Small intestine (tissue), 7 donors: ENCODE results near the gene IQCE. TPM values are rescaled to one million over a fixed set of nuclear protein-coding genes. Genes with fewer than 3 reads are reported as not detected.

ENCODE experiments used
- DNase-seq, 2 donors: peaks; one replicate each; pipeline versions ENCODE4 v3.0.0 to v3.0.0-alpha.2; 2013
- FAIRE-seq: peaks from 2 replicates; lab custom pipeline; 2012; peaks lifted over from hg19 to GRCh38; lab: Jason Lieb, UNC
- H3K27ac ChIP-seq, 3 donors: one replicate each; pipeline ENCODE4 v1.5.1; 2013; ENCODE audit warnings: low read length in 2 of 3, mild to moderate bottlenecking in 2 of 3, control low read depth in 1 of 3, inconsistent platforms in 1 of 3, low read depth in 1 of 3, moderate library complexity in 1 of 3
- H3K27me3 ChIP-seq, 3 donors: one replicate each; pipeline ENCODE4 v1.6.1; 2013; ENCODE audit warnings: low read length in 3 of 3, inconsistent platforms in 1 of 3; ENCODE audit not compliant: control insufficient read depth in 3 of 3, insufficient read depth in 3 of 3
- H3K36me3 ChIP-seq, 3 donors: one replicate each; pipeline ENCODE4 v1.6.1; 2013; ENCODE audit warnings: low read length in 3 of 3, inconsistent platforms in 1 of 3, low read depth in 1 of 3, mild to moderate bottlenecking in 1 of 3, moderate library complexity in 1 of 3; ENCODE audit not compliant: control insufficient read depth in 3 of 3, insufficient read depth in 2 of 3
- H3K4me1 ChIP-seq, 3 donors: one replicate each; pipeline ENCODE4 v1.6.1; 2013; ENCODE audit warnings: low read length in 2 of 3, inconsistent platforms in 1 of 3, low read depth in 1 of 3, mild to moderate bottlenecking in 1 of 3, moderate library complexity in 1 of 3; ENCODE audit not compliant: control insufficient read depth in 3 of 3, insufficient read depth in 2 of 3
- H3K4me3 ChIP-seq, 3 donors: one replicate each; pipeline ENCODE4 v1.5.1; 2013; ENCODE audit warnings: low read length in 3 of 3, control low read depth in 1 of 3, inconsistent platforms in 1 of 3, low read depth in 1 of 3, mild to moderate bottlenecking in 1 of 3, moderate library complexity in 1 of 3
- H3K9me3 ChIP-seq, 2 donors: one replicate each; pipeline ENCODE4 v1.6.1; 2013; ENCODE audit warnings: low read depth in 1 of 2, low read length in 1 of 2; ENCODE audit not compliant: control insufficient read depth in 2 of 2, insufficient read depth in 1 of 2
- WGBS, 3 donors: extraction: QIAGEN DNeasy Blood & Tissue Kit; methylation state at CpG; one replicate each; pipeline ENCODE4 v1.1.7; 2013; 5-methylcytosine and 5-hydroxymethylcytosine counted together
- polyA plus RNA-seq, 4 donors: library from polyadenylated mRNA; stranded (reverse) in 3 of 4; unstranded in 1 of 4; fragments of 200-250 nt in 3 of 4; fragments of 120-200 nt in 1 of 4; gene quantifications; one replicate each; pipeline versions ENCODE4 v1.2.1 to v1.2.3, GENCODE V29; 2013
- donor health status: healthy with polysubstance abuse.
- donor health status: control.
- donor health status: control.
- donor health status: Bipolar disorder and iron deficiency.
- donor health status: healthy.

Gene IQCE
- polyA plus RNA-seq, 4 donors: 10.4 to 20.8 (median 15.5) TPM

DNA sequence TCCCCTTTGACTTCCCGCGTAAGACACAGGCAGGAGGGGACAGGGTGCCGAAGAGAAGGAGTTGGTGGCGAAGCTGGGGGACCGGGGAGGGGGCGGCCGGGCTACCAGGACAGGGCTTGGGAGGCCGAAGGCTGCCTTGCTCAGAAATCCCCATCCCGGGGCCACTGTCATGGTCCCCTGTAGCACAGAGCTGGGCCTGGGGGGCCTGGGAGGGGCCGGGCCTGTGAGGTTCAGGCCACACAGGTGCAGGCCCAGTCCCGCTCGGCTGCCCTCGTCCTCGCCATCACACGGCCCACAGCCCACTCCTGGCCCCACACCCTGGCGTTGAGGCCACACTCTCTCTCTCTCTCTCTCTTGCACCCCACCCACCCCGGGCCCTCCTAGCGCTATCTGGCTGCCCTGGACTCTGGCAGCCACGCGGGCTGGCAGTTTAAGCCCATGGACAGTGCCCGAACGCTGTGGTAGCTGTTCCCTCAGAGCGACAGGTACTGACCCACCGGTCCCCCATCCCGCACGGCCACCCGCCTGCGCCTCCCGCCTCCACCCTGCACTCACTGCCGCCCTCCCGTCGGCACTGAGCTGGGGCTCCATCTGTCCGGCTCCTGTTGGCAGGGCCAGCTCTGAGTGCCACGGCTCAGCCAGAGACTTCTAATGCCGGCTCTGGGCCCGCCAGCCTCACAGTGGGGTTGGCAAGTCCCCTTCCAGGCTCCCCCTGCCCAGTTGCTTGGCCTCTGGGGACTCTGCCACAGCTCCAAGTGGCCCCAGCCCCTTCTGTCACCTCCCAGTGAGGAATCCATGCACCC, 101.0 kb downstream of the IQCE start:
- Histone ChIP-seq H3K4me1 (peaks cover 0 to 2% (median 0%) of the 10 kb centered on the region in 3 donors), H3K27ac (no peak overlapping the region), H3K36me3 (peaks cover 2 to 94% (median 7%) of the 10 kb centered on the region in 3 donors), H3K4me3 (no peak overlapping the region), H3K27me3 (no peaks in the 10 kb centered on the region), H3K9me3 (no peaks in the 10 kb centered on the region)
- FAIRE-seq: no peak
- no peak for DNase-seq
- 86 to 92% (median 89%) methylated on average over 34 to 36 of the region's 36 CpGs for WGBS, 3 donors

DNA sequence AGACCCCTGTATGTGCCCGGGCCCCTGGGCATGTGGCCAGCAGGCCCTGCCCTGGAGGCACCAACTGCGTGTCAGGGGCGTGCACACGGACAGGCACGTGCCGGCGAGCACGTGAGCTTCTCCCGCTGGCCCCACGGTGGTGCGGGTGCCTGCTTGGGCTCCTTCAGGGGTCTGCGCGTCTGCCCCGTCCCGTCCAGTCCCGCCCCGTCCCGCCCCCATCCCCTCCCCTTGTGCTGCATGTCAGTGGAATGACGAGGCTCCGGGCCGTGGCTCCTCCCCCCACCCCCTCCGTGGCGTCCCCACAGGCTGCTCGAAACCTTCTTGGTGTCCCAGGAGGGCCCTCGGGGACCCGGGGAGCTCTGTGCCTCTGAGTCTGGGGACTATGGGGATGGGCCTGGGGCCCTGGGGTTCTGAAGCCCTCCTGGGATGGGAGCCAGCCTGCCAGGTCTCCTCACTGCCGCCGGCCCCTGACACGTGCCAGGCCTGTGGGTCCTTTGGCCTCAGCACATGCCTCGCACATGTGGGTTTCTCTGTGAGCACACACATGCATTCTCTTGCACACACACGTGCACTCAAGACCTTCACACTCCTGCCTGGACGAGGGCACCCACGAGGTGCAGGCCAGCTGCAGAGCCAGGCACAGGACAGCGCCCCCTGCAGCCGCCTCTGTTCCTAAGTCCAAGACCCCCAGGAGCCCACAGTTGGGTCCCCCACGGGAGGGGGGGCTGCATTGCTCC, 101.7 kb downstream of the IQCE start:
- DNase-seq: no peak

DNA sequence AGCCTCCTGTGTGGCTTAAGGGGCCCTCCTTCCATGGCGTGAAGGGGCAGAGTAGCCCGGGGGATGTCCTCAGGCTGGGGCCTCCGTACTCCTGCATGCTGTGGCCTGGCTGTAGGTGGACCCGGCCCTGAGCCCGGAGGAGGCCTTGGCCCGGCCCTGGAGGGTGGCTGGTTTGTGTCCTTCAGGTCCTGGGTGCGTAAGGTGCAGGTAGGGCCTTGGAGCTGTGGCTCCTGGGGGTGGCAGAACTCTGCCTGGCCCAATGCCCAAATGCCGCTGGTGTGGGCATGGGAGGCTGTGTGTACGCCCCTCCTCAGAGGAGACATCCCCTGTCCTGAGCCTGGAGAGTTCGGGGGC, 102.3 kb downstream of the IQCE start:
- 90 to 92% (median 91%) methylated on average over 8 to 10 of the region's 10 CpGs for WGBS, 3 donors
- Histone ChIP-seq H3K27ac (no peak overlapping the region), H3K4me1 (peaks cover 0 to 9% (median 0%) of the 10 kb centered on the region in 3 donors), H3K9me3 (no peaks in the 10 kb centered on the region), H3K27me3 (no peaks in the 10 kb centered on the region), H3K4me3 (no peak overlapping the region), H3K36me3 (peaks cover 2 to 80% (median 7%) of the 10 kb centered on the region in 3 donors)
- FAIRE-seq: no peak
- no peak for DNase-seq

More for the DNA sequence above, 101.7 kb downstream of the IQCE start:
- Histone ChIP-seq H3K4me1 (peaks cover 0 to 5% (median 0%) of the 10 kb centered on the region in 3 donors), H3K36me3 (peaks cover 2 to 86% (median 7%) of the 10 kb centered on the region in 3 donors), H3K27ac (no peak overlapping the region), H3K27me3 (no peaks in the 10 kb centered on the region), H3K9me3 (no peaks in the 10 kb centered on the region), H3K4me3 (no peak overlapping the region)
- 82 to 84% (median 84%) methylated on average over 31 to 36 of the region's 36 CpGs for WGBS, 3 donors
- FAIRE-seq: no peak

DNA sequence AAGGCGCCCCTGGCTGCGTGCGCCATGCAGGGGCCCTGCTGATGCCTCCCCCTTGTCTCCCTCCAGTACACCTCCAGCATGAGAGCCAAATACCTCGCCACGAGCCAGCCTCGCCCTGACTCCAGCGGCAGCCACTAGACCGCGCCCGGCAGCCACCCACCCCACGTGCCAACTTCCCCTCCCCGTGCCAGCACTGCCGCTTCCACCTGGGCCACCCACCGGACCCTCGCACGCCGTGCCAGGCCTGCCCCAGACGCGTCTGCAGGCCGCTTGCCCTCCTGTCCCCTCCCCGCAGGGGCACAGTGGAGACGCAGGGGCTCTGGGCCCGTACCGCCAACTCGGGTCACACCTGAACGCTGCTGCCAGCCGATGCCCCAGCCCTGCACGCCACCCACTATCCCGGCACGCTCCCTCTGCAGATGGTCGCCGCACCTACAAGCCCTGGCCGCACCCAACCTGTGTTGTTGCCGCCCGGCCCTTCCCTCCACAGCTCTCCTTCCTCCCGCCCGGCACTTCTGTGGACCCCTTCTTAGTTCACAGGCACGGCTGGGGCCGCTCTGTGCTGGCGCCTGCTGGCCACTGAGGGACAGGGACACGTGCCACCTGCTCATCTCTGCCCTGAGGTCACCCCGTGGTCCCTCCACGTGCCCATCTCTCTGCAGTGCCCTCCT, 103.0 kb downstream of the IQCE start:
- no peak overlapping the region for H3K27ac ChIP-seq
- FAIRE-seq: no peak
- H3K9me3 ChIP-seq: peaks cover 0 to 2% of the 10 kb centered on the region in 2 donors
- no peak for DNase-seq
- peaks cover 2 to 74% (median 7%) of the 10 kb centered on the region in 3 donors for H3K36me3 ChIP-seq
- H3K27me3 ChIP-seq: no peaks in the 10 kb centered on the region
- 74 to 87% (median 82%) methylated on average over 32 to 43 of the region's 43 CpGs for WGBS, 3 donors
- H3K4me3 ChIP-seq: no peak overlapping the region
- peaks cover 0 to 9% (median 0%) of the 10 kb centered on the region in 3 donors for H3K4me1 ChIP-seq

DNA sequence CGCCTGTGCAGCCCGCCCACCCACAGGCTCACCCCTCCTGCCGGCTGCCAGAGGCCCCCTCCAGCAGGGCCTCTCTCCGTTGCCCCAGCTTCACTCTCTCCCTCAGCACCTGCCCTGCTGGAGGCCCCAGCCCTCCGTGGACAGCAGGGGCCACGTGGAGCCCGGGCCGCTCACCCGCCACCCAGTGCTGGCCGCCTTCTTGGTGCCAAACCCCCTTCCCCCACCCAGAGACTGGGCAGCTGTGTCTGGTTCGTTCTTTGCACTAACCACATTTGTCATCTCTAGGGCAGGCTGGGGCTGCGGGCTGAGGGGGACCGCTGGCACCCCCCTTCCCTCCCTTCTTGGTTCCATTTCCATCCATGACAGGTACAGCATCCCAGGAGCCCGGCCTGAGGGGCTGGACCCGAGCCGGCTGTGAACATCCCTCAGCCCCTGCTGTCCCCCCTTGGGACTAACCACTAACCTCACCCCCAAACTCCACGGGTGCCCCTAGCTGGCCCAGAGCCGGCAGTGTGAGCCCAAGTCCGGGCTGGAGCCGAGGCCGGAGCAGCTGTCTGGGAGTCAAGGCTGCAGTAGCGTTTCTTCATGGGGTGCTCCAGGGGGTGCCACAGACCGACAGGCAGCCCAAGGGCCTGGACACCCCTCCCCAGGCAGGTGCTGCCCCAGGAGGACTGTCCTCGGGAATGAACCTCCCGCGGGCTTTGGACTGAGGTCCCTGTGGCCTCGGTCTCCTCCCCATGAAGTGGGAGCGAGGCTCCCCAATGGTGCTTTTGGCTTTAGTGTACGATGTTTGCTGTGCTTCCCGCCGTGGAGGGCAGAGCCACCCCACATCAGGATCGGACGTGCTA, 103.7 kb downstream of the IQCE start:
- Histone ChIP-seq H3K36me3 (peaks cover 2 to 67% (median 7%) of the 10 kb centered on the region in 3 donors), H3K27ac (no peak overlapping the region), H3K4me3 (no peak overlapping the region), H3K4me1 (peaks cover 0 to 9% (median 0%) of the 10 kb centered on the region in 3 donors), H3K9me3 (peaks cover 0 to 8% of the 10 kb centered on the region in 2 donors), H3K27me3 (no peaks in the 10 kb centered on the region)
- DNase-seq: no peak
- FAIRE-seq: no peak
- 76 to 80% (median 77%) methylated on average over 30 to 33 of the region's 33 CpGs for WGBS, 3 donors

DNA sequence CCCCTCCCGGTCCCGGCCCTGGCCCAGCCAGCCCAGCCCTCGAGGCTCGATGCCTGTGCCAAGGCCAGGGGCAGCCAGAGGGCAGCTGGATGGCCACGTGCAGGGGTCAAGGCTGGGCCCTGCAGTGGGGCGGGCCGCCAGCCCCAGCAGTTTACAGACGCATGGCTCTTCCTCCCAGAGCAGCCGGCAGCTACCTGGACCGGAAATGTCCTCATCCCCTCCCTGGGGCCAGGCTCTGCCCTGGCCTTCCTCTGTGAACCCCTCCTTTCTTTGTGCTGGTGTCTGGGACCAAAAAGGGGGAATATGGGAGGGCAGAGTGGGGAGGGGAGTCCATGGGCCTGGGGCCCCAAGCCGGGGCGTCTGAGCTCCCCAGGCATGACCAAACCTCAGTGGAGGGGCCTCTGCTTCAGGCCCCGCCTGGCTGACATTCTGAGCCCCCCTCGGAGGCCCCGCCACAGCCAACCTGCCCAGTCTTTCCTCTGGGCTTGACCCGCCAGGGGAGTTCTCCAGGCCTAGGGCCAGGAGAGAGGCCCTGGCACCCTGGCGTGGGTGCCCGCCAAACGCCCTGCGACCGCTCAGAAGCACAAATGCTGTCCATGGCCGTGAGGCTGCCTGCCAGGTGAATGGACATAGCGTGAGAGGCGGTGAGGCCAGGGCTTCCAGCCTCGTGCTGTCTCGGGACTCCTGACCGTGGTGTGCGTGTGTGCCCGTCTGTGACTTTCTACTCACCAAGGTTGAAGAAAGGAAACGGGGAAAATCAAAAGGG, 104.5 kb downstream of the IQCE start:
- no peak for FAIRE-seq
- WGBS, 3 donors: 68 to 75% (median 73%) methylated on average over 28 to 30 of the region's 30 CpGs
- no peak overlapping the region for H3K4me3 ChIP-seq
- DNase-seq: no peak
- H3K9me3 ChIP-seq: peaks cover 0 to 8% of the 10 kb centered on the region in 2 donors
- no peak overlapping the region for H3K27ac ChIP-seq
- H3K4me1 ChIP-seq: peaks cover 0 to 9% (median 0%) of the 10 kb centered on the region in 3 donors
- no peaks in the 10 kb centered on the region for H3K27me3 ChIP-seq
- H3K36me3 ChIP-seq: peaks cover 2 to 59% (median 3%) of the 10 kb centered on the region in 3 donors

DNA sequence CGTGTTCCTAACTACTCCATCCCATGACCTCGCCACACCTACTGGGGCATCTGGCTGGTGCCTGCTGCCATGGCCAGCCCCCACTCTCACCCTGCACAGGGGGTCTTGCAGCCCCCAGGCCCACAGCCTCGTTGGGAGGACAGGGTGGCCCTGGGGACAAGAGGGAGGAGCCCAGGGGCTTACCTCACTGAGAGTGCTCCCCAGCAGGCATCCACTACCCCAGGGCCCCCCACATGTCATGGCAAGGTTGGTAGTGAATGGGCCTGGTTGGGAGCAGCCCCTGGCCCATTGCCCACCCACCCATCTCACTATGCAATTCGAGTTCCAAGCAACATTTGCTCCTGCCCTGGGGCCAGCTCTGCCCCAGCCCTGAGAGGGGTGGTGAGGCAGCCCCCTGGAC, 105.2 kb downstream of the IQCE start:
- 52 to 63% (median 58%) methylated on average over 4 of the region's 4 CpGs for WGBS, 3 donors
- DNase-seq: no peak
- no peak overlapping the region for H3K27ac ChIP-seq
- no peak for FAIRE-seq
- H3K27me3 ChIP-seq: no peaks in the 10 kb centered on the region
- H3K4me1 ChIP-seq: peaks cover 0 to 9% (median 0%) of the 10 kb centered on the region in 3 donors
- no peak overlapping the region for H3K4me3 ChIP-seq
- H3K9me3 ChIP-seq: peaks cover 0 to 8% of the 10 kb centered on the region in 2 donors
- H3K36me3 ChIP-seq: peaks cover 2 to 52% (median 3%) of the 10 kb centered on the region in 3 donors
